KMS-11 (cell line): ENCODE data around the gene APBA2.

Experiments
- H2AFZ ChIP-seq: fragments of 200-600 bp; sonication (generic); 2 replicates; pipeline ENCODE4 v1.6.1; 2016; ENCODE audit warnings: antibody characterized with exemption, mixed run types, low read depth
- H3K27ac ChIP-seq: fragments of 200-600 bp; sonication (generic); 2 replicates; pipeline ENCODE4 v1.6.1; 2016; ENCODE audit warnings: mild to moderate bottlenecking, mixed run types
- H3K27me3 ChIP-seq: fragments of 200-600 bp; sonication (generic); 2 replicates; pipeline ENCODE4 v1.6.1; 2017; ENCODE audit warnings: mild to moderate bottlenecking, low read depth, mixed run types, moderate library complexity; ENCODE audit not compliant: insufficient read depth
- H3K36me3 ChIP-seq: fragments of 200-600 bp; sonication (generic); 2 replicates; pipeline ENCODE4 v1.6.1; 2017; ENCODE audit warnings: mild to moderate bottlenecking, mixed run types; ENCODE audit not compliant: insufficient read depth
- H3K4me1 ChIP-seq: fragments of 200-600 bp; sonication (generic); 2 replicates; pipeline ENCODE4 v1.6.1; 2016; ENCODE audit warnings: mild to moderate bottlenecking, low read depth, mixed run types; ENCODE audit not compliant: poor library complexity, severe bottlenecking
- H3K4me2 ChIP-seq: fragments of 200-600 bp; sonication (generic); 2 replicates; pipeline ENCODE4 v1.7.0; 2016; ENCODE audit warnings: mild to moderate bottlenecking, mixed run types
- H3K4me3 ChIP-seq: fragments of 200-600 bp; sonication (generic); IDR thresholded peaks from 2 replicates; pipeline ENCODE4 v1.6.1; 2017; ENCODE audit warnings: low read depth, low read length, mixed read lengths; ENCODE audit not compliant: insufficient read depth
- H3K79me2 ChIP-seq: fragments of 200-600 bp; sonication (generic); 2 replicates; pipeline ENCODE4 v1.6.1; 2016; ENCODE audit warnings: low read depth, mixed run types; ENCODE audit not compliant: insufficient read depth
- H3K9ac ChIP-seq: fragments of 200-600 bp; sonication (generic); 2 replicates; pipeline ENCODE4 v1.6.1; 2016; ENCODE audit warnings: mild to moderate bottlenecking, mixed run types
- H4K20me1 ChIP-seq: fragments of 200-600 bp; sonication (generic); 2 replicates; pipeline ENCODE4 v1.6.1; 2016; ENCODE audit warnings: mild to moderate bottlenecking, mixed run types; ENCODE audit not compliant: insufficient read depth
- CTCF ChIP-seq: fragments of 200-600 bp; sonication (generic); conservative IDR thresholded peaks from 2 replicates; pipeline ENCODE4 v1.6.1; 2017; ENCODE audit warnings: low read depth, mild to moderate bottlenecking, antibody characterized with exemption, low read length, moderate library complexity, mixed read lengths

The APBA2 gene

DNA sequence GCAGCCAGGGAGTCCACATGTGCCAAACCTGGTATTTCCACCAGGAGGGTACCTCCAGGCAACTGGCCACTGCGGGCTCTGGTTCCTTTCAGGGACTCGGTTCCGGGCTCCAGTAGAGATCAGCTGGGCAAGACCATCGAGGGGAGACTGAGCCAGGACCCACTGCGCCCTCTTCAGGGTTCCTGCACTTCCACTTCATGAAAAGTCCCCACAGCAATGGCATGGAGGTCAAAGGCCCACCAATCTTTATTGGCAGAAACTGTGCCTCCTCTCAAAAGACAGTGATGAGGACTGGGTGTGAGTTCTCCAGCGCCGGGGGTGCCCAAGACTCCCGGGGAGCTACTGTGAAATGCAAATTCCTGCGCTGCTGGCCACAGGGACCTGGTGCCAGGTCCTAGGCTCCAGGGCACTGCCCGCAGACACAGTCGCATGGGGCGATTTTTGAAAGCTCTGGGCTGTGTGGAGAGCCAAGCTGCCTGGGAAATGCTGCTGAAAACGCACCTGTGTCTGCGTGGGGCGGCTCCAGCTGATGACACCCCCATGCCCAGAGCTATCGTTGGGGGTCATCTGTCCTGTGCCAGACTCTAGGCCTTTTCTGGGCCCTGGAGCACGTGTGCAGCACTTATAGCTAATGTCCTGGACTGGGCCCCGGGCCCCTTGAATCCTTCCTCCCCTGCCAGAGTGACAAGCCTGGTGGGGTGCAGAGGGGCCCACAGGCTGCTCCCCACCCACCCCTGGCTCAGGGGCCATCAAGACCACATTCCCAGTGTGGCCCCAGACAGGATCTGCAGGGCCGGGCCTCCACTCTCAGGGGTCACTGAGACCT is 239.8 kb downstream of the APBA2 start:
- Histone ChIP-seq H3K4me2 (no peak overlapping the region), H3K9ac (no peak overlapping the region), H3K4me3 (no peak overlapping the region), H3K36me3 (no peaks in the 10 kb centered on the region), H3K27me3 (no peaks in the 10 kb centered on the region), H2AFZ (no peak overlapping the region), H4K20me1 (no peaks in the 10 kb centered on the region), H3K27ac (no peak overlapping the region), H3K4me1 (no peaks in the 10 kb centered on the region), H3K79me2 (no peaks in the 10 kb centered on the region)
- no peak for TF ChIP-seq CTCF

- Histone ChIP-seq H4K20me1 (no peaks in the 10 kb centered on the region), H3K4me2 (no peak overlapping the region), H3K27ac (no peak overlapping the region), H3K36me3 (no peaks in the 10 kb centered on the region), H2AFZ (no peak overlapping the region), H3K79me2 (no peaks in the 10 kb centered on the region), H3K27me3 (no peaks in the 10 kb centered on the region), H3K4me1 (no peaks in the 10 kb centered on the region), H3K4me3 (no peak overlapping the region), H3K9ac (no peak overlapping the region)
- TF ChIP-seq CTCF, result no peak
Observed at GRCh38 chr15:29126208-29126536, 240.4 kb downstream of the APBA2 start.

GRCh38 chr15:29126821-29127461 is 241.2 kb downstream of the APBA2 start:
- no peak overlapping the region for H2AFZ ChIP-seq
- no peaks in the 10 kb centered on the region for H3K27me3 ChIP-seq
- no peak overlapping the region for H3K9ac ChIP-seq
- 0 out of 2 replicates have a peak, but pooled peaks have one; percentile 21 for TF ChIP-seq CTCF
- H3K4me1 ChIP-seq, result no peaks in the 10 kb centered on the region
- H3K4me3 ChIP-seq, result no peak overlapping the region
- no peak overlapping the region for H3K4me2 ChIP-seq
- H3K27ac ChIP-seq, result no peak overlapping the region
- no peaks in the 10 kb centered on the region for H3K79me2 ChIP-seq
- no peaks in the 10 kb centered on the region for H3K36me3 ChIP-seq
- H4K20me1 ChIP-seq, result no peaks in the 10 kb centered on the region

- no peaks in the 10 kb centered on the region for H3K27me3 ChIP-seq
- H3K4me3 ChIP-seq, result no peak overlapping the region
- H3K27ac ChIP-seq, result no peak overlapping the region
- H4K20me1 ChIP-seq, result no peaks in the 10 kb centered on the region
- H2AFZ ChIP-seq, result no peak overlapping the region
- H3K9ac ChIP-seq, result no peak overlapping the region
- TF ChIP-seq CTCF, result no peak
- H3K4me2 ChIP-seq, result no peak overlapping the region
- H3K4me1 ChIP-seq, result no peaks in the 10 kb centered on the region
- no peaks in the 10 kb centered on the region for H3K79me2 ChIP-seq
- H3K36me3 ChIP-seq, result no peaks in the 10 kb centered on the region
Observed at GRCh38 chr15:29127506-29128430, 242.0 kb downstream of the APBA2 start.
